Glutamatergic neuron (in vitro differentiated cells): Measurements from ENCODE around the gene ANKMY1. TPM values are rescaled to one million over a fixed set of nuclear protein-coding genes. Genes with fewer than 3 reads are reported as not detected.

Experiments used
- DNase-seq: peaks from one replicate; pipeline ENCODE4 v3.0.0; 2022
- H3K27ac Mint-ChIP-seq: one replicate; pipeline ENCODE4 v1.8.0; 2020; ENCODE audit warnings: mild to moderate bottlenecking, mixed read lengths, inconsistent platforms; ENCODE audit not compliant: unreplicated experiment
- H3K27me3 Mint-ChIP-seq: one replicate; pipeline ENCODE4 v1.8.0; 2020; ENCODE audit warnings: mild to moderate bottlenecking, moderate library complexity, mixed read lengths, inconsistent platforms; ENCODE audit not compliant: unreplicated experiment
- H3K36me3 Mint-ChIP-seq: one replicate; pipeline ENCODE4 v1.8.0; 2020; ENCODE audit warnings: mild to moderate bottlenecking, mixed read lengths, inconsistent platforms; ENCODE audit not compliant: unreplicated experiment
- H3K4me1 Mint-ChIP-seq: one replicate; pipeline ENCODE4 v1.8.0; 2020; ENCODE audit warnings: mild to moderate bottlenecking, low read depth, mixed read lengths, inconsistent platforms; ENCODE audit not compliant: unreplicated experiment
- H3K4me3 Mint-ChIP-seq: one replicate; pipeline ENCODE4 v1.8.0; 2020; ENCODE audit warnings: mild to moderate bottlenecking, mixed read lengths, inconsistent platforms; ENCODE audit not compliant: unreplicated experiment
- H3K9me3 Mint-ChIP-seq: one replicate; pipeline ENCODE4 v1.8.0; 2020; ENCODE audit warnings: mild to moderate bottlenecking, moderate library complexity, mixed read lengths, inconsistent platforms; ENCODE audit not compliant: unreplicated experiment
- CTCF ChIP-seq: fragments of 200-600 bp; sonication (generic); IDR thresholded peaks from one replicate; pipeline ENCODE4 v1.5.0; 2021; ENCODE audit not compliant: partially characterized antibody, unreplicated experiment
- total RNA-seq: library from RNA; stranded (reverse); fragmentation: NEBNext Ultra II Directional; extraction: Animal tissue kit (Norgen Biotek cat#: 25700); gene quantifications from one replicate; pipeline ENCODE4 v1.2.1, GENCODE V29; 2021; ENCODE audit not compliant: unreplicated experiment

The ANKMY1 gene
- total RNA-seq, 1 donor from 2014 or later, result 9.0 TPM

DNA sequence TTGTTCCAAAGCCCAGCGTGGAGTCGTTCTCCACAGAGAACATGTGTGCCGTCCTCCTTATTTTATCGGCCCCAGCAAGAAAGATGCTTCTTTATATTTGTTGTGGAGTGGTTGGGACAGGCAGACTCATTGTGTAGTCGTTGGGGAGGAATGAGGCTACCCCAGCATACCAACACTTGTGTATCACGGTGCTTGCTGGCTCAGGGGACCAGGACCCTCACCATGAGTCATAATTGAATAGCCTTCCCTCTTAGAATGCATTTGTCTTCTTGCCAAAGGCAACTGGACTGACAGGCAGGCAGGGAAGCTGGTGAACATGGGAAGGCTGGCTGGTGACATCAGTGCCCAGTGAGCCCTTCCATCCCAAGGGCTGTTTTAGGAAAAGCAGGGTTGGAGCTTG, 33.4 kb upstream of the ANKMY1 start:
- Mint-ChIP-seq H3K4me1 (peaks cover 11% of the 10 kb centered on the region), H3K36me3 (no peaks in the 10 kb centered on the region), H3K9me3 (peaks cover 12% of the 10 kb centered on the region), H3K27me3 (peaks cover 5% of the 10 kb centered on the region), H3K4me3 (no peak overlapping the region), H3K27ac (no peak overlapping the region)
- no peak for DNase-seq
- TF ChIP-seq CTCF, result no peak

GRCh38 chr2:240590681-240591111, 32.9 kb upstream of the ANKMY1 start:
- Mint-ChIP-seq H3K4me3 (no peak overlapping the region), H3K4me1 (peaks cover 11% of the 10 kb centered on the region)

GRCh38 chr2:240589850-240590525, 32.2 kb upstream of the ANKMY1 start:
- peaks cover 18% of the 10 kb centered on the region for H3K9me3 Mint-ChIP-seq
- no peak for TF ChIP-seq CTCF
- H3K27me3 Mint-ChIP-seq, result peaks cover 8% of the 10 kb centered on the region
- no peaks in the 10 kb centered on the region for H3K36me3 Mint-ChIP-seq
- no peak overlapping the region for H3K4me3 Mint-ChIP-seq
- no peak overlapping the region for H3K27ac Mint-ChIP-seq
- DNase-seq, result no peak
- peaks cover 13% of the 10 kb centered on the region for H3K4me1 Mint-ChIP-seq

More at GRCh38 chr2:240590681-240591111, 32.9 kb upstream of the ANKMY1 start:
- DNase-seq, result no peak
- Mint-ChIP-seq H3K9me3 (peaks cover 15% of the 10 kb centered on the region), H3K27me3 (peaks cover 6% of the 10 kb centered on the region), H3K36me3 (no peaks in the 10 kb centered on the region), H3K27ac (no peak overlapping the region)
- no peak for TF ChIP-seq CTCF

DNA sequence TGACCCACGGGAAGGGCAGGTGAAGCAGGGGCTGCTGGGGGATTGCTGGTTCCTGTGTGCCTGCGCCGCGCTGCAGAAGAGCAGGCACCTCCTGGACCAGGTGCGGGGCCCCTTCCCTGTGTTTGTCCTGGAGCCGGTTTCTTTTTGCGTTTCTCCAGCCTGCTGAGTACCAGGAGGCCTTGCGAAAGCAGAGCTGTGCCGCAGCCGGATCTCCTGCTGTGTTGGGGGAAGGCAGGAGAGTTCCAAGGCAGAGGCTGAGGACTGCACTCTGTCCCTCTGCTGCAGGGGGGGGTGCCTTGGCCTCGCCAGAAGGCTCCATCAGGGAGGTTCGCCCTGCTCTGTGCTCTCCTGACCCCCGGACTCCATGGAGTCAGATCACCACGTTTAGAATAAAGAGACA, 31.6 kb upstream of the ANKMY1 start:
- DNase-seq, result peak; percentile 8
- Mint-ChIP-seq H3K9me3 (peaks cover 25% of the 10 kb centered on the region), H3K27ac (no peak overlapping the region), H3K4me3 (no peak overlapping the region), H3K36me3 (no peaks in the 10 kb centered on the region), H3K4me1 (peaks cover 18% of the 10 kb centered on the region), H3K27me3 (peaks cover 13% of the 10 kb centered on the region)
- no peak for TF ChIP-seq CTCF

GRCh38 chr2:240588669-240589068, 30.9 kb upstream of the ANKMY1 start:
- peak overlapping the region; percentile 44 for H3K27ac Mint-ChIP-seq
- H3K4me1 Mint-ChIP-seq, result peaks cover 19% of the 10 kb centered on the region
- peak overlapping the region; percentile 84 for H3K4me3 Mint-ChIP-seq
- H3K9me3 Mint-ChIP-seq, result peaks cover 26% of the 10 kb centered on the region
- H3K36me3 Mint-ChIP-seq, result no peaks in the 10 kb centered on the region
- no peak for TF ChIP-seq CTCF
- H3K27me3 Mint-ChIP-seq, result peaks cover 13% of the 10 kb centered on the region
- DNase-seq, result no peak
